SK-N-SH treated with all-trans-retinoic acid at 6 μM for 48 hours (cell line): ENCODE measurements around the gene TYW5.

ENCODE experiments used
- ATAC-seq: fragments of 200-7000 bp; cut with Tn5 transposase; 3 replicates; pipeline ENCODE4 v1.9.1; 2020; ENCODE audit warnings: mild to moderate bottlenecking, moderate library complexity
- ARNTL ChIP-seq: fragments of 450-650 bp; formaldehyde crosslinking; IDR thresholded peaks from 2 replicates; pipeline ENCODE4 v1.5.0; 2020; ENCODE audit warnings: low read depth, mild to moderate bottlenecking, moderate library complexity, borderline replicate concordance
- BACH2 ChIP-seq: fragments of 250-450 bp; sonication (Bioruptor Pico); IDR thresholded peaks from 2 replicates; pipeline ENCODE4 v1.9.0; 2021; ENCODE audit warnings: mild to moderate bottlenecking, borderline replicate concordance
- ESRRG ChIP-seq: fragments of 250-450 bp; sonication (Bioruptor Pico); IDR thresholded peaks from 2 replicates; pipeline ENCODE4 v1.6.1; 2021; ENCODE audit warnings: mild to moderate bottlenecking
- GLIS3 ChIP-seq: fragments of 250-450 bp; sonication (Bioruptor Pico); IDR thresholded peaks from 2 replicates; pipeline ENCODE4 v1.5.0; 2020; ENCODE audit warnings: mild to moderate bottlenecking, moderate library complexity
- ISL1 ChIP-seq: fragments of 250-450 bp; sonication (Bioruptor Pico); IDR thresholded peaks from 2 replicates; pipeline ENCODE4 v2.1.2; 2022; ENCODE audit warnings: mild to moderate bottlenecking, moderate library complexity
- OSR1 ChIP-seq: fragments of 250-450 bp; sonication (Bioruptor Pico); IDR thresholded peaks from 2 replicates; pipeline ENCODE4 v1.8.0; 2022; ENCODE audit warnings: moderate library complexity, mild to moderate bottlenecking, inconsistent platforms
- POU6F1 ChIP-seq: fragments of 250-450 bp; sonication (Bioruptor Pico); IDR thresholded peaks from 2 replicates; pipeline ENCODE4 v1.8.0; 2021; ENCODE audit warnings: low read depth, mild to moderate bottlenecking, moderate library complexity, borderline replicate concordance
- PPARA ChIP-seq: fragments of 250-450 bp; sonication (Bioruptor Pico); IDR thresholded peaks from 2 replicates; pipeline ENCODE4 v1.5.0; 2020; ENCODE audit warnings: mild to moderate bottlenecking, borderline replicate concordance
- RARB ChIP-seq: fragments of 250-450 bp; sonication (Bioruptor Pico); IDR thresholded peaks from 2 replicates; pipeline ENCODE4 v1.8.0; 2021; ENCODE audit warnings: mild to moderate bottlenecking, moderate library complexity
- SNAI2 ChIP-seq: fragments of 250-450 bp; sonication (Bioruptor Pico); IDR thresholded peaks from 2 replicates; pipeline ENCODE4 v1.5.0; 2020; ENCODE audit warnings: mild to moderate bottlenecking, moderate library complexity
- TCF4 ChIP-seq: fragments of 250-450 bp; sonication (Bioruptor Pico); IDR thresholded peaks from 2 replicates; pipeline ENCODE4 v1.8.0; 2021; ENCODE audit warnings: mild to moderate bottlenecking, moderate library complexity, borderline replicate concordance
- TOX ChIP-seq: fragments of 250-450 bp; sonication (Bioruptor Pico); IDR thresholded peaks from 2 replicates; pipeline ENCODE4 v1.8.0; 2021; ENCODE audit warnings: mild to moderate bottlenecking, moderate library complexity, borderline replicate concordance
- ZC3H10 ChIP-seq: fragments of 250-450 bp; sonication (Bioruptor Pico); IDR thresholded peaks from 2 replicates; pipeline ENCODE4 v1.5.1; 2021; ENCODE audit warnings: mild to moderate bottlenecking, moderate library complexity
- ZFP3 ChIP-seq: fragments of 250-450 bp; sonication (Bioruptor Pico); IDR thresholded peaks from 2 replicates; pipeline ENCODE4 v1.5.0; 2020; ENCODE audit warnings: mild to moderate bottlenecking, moderate library complexity
- ZNF8 ChIP-seq: fragments of 450-650 bp; formaldehyde crosslinking; IDR thresholded peaks from 2 replicates; pipeline ENCODE4 v1.5.0; 2020; ENCODE audit warnings: mild to moderate bottlenecking, moderate library complexity
- TF ChIP-seq, protein P1 (sequence below): fragments of 250-450 bp; sonication (Bioruptor Pico); IDR thresholded peaks from 2 replicates; pipeline ENCODE4 v1.8.0; 2020; ENCODE audit warnings: mild to moderate bottlenecking, moderate library complexity, borderline replicate concordance
- TF ChIP-seq, protein P2 (sequence below): fragments of 250-450 bp; sonication (Bioruptor Pico); IDR thresholded peaks from 2 replicates; pipeline ENCODE4 v1.5.1; 2020; ENCODE audit warnings: low read depth, mild to moderate bottlenecking, moderate library complexity
- TF ChIP-seq, protein P3 (sequence below): fragments of 250-450 bp; sonication (Bioruptor Pico); IDR thresholded peaks from 2 replicates; pipeline ENCODE4 v1.5.0; 2020; ENCODE audit warnings: mild to moderate bottlenecking, moderate library complexity

TYW5 gene

GRCh38 chr2:199991691-199992090 lies 36.4 kb upstream of the TYW5 start (continued):
- TF ChIP-seq, protein P1, sequence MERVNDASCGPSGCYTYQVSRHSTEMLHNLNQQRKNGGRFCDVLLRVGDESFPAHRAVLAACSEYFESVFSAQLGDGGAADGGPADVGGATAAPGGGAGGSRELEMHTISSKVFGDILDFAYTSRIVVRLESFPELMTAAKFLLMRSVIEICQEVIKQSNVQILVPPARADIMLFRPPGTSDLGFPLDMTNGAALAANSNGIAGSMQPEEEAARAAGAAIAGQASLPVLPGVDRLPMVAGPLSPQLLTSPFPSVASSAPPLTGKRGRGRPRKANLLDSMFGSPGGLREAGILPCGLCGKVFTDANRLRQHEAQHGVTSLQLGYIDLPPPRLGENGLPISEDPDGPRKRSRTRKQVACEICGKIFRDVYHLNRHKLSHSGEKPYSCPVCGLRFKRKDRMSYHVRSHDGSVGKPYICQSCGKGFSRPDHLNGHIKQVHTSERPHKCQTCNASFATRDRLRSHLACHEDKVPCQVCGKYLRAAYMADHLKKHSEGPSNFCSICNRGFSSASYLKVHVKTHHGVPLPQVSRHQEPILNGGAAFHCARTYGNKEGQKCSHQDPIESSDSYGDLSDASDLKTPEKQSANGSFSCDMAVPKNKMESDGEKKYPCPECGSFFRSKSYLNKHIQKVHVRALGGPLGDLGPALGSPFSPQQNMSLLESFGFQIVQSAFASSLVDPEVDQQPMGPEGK (CRISPR knock-in tag): no peak

DNA sequence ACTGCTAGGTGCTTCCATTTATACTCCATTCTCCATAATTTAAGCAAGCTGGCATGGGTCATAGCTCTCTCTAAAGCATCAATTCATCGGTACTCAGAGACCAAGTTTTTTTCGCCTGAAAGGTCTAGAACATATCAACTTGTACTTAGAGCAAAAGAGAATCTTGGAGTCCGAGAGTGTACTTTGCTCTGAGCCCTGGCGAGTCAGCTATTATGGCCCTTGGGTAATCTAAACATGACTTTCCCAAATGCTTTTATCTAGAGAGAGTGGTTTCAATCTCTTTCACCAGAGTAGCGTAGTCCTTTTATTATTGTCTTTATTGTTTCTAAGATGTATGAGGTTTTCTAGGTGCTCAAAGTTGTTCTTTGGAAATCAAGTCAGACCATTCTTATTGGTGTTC lies 34.5 kb upstream of the TYW5 start:
- TF ChIP-seq TOX (CRISPR knock-in tag) (no peak), SNAI2 (CRISPR knock-in tag) (no peak), TCF4 (CRISPR knock-in tag) (no peak), ZNF8 (CRISPR knock-in tag) (no peak), ZC3H10 (CRISPR knock-in tag) (no peak), BACH2 (CRISPR knock-in tag) (no peak), ISL1 (no peak)
- TF ChIP-seq, protein P1 (CRISPR knock-in tag): no peak
- ATAC-seq: no peak

DNA sequence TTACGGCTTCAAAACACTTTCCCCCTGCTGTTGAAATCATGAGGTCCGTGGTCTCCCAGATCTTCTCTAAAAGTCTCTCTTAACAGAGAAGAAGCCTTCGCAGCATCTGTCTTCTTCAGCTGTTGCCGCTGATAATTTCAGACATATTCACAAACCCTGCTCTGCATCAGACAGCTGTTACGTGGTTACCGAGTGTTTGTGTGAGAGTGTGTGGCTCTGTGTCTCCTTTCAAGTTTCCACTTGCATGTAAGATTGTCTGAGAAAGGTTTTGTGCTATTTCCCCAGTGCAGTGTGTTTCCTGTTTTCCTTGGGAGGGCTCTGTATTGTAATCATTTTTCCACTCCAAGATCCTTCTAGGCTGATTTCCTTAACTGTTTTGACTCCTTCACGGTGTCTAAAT lies 32.9 kb upstream of the TYW5 start:
- TF ChIP-seq, protein P2, sequence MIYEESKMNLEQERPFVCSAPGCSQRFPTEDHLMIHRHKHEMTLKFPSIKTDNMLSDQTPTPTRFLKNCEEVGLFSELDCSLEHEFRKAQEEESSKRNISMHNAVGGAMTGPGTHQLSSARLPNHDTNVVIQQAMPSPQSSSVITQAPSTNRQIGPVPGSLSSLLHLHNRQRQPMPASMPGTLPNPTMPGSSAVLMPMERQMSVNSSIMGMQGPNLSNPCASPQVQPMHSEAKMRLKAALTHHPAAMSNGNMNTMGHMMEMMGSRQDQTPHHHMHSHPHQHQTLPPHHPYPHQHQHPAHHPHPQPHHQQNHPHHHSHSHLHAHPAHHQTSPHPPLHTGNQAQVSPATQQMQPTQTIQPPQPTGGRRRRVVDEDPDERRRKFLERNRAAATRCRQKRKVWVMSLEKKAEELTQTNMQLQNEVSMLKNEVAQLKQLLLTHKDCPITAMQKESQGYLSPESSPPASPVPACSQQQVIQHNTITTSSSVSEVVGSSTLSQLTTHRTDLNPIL: no peak
- TF ChIP-seq, protein P3, sequence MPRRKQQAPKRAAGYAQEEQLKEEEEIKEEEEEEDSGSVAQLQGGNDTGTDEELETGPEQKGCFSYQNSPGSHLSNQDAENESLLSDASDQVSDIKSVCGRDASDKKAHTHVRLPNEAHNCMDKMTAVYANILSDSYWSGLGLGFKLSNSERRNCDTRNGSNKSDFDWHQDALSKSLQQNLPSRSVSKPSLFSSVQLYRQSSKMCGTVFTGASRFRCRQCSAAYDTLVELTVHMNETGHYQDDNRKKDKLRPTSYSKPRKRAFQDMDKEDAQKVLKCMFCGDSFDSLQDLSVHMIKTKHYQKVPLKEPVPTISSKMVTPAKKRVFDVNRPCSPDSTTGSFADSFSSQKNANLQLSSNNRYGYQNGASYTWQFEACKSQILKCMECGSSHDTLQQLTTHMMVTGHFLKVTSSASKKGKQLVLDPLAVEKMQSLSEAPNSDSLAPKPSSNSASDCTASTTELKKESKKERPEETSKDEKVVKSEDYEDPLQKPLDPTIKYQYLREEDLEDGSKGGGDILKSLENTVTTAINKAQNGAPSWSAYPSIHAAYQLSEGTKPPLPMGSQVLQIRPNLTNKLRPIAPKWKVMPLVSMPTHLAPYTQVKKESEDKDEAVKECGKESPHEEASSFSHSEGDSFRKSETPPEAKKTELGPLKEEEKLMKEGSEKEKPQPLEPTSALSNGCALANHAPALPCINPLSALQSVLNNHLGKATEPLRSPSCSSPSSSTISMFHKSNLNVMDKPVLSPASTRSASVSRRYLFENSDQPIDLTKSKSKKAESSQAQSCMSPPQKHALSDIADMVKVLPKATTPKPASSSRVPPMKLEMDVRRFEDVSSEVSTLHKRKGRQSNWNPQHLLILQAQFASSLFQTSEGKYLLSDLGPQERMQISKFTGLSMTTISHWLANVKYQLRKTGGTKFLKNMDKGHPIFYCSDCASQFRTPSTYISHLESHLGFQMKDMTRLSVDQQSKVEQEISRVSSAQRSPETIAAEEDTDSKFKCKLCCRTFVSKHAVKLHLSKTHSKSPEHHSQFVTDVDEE (CRISPR knock-in tag): no peak
- TF ChIP-seq OSR1 (CRISPR knock-in tag): no peak
- TF ChIP-seq ZNF8 (CRISPR knock-in tag): no peak
- TF ChIP-seq, protein P1 (CRISPR knock-in tag): no peak
- TF ChIP-seq SNAI2 (CRISPR knock-in tag): no peak
- no peak for TF ChIP-seq GLIS3 (CRISPR knock-in tag)
- no peak for TF ChIP-seq ESRRG (CRISPR knock-in tag)
- no peak for TF ChIP-seq RARB (CRISPR knock-in tag)
- TF ChIP-seq BACH2 (CRISPR knock-in tag): no peak
- no peak for TF ChIP-seq ZC3H10 (CRISPR knock-in tag)
- no peak for TF ChIP-seq ZFP3
- no peak for TF ChIP-seq ARNTL (CRISPR knock-in tag)
- TF ChIP-seq POU6F1 (CRISPR knock-in tag): no peak
- TF ChIP-seq PPARA (CRISPR knock-in tag): no peak
- TF ChIP-seq, all 23 proteins: peak for 0
- no peak for ATAC-seq
